HEK293 (cell line): Measurements from ENCODE around the gene SAMD11.
A peak's percentile ranks its signal among the peaks of the same experiment; 100 is the strongest.

ENCODE experiments used
- GFI1B ChIP-seq: fragments of 450-650 bp; formaldehyde crosslinking; IDR thresholded peaks from 2 replicates; pipeline ENCODE4 v1.5.1; 2016; ENCODE audit warnings: missing biosample characterization, missing genetic modification characterization
- HIC1 ChIP-seq: fragments of 450-650 bp; formaldehyde crosslinking; IDR thresholded peaks from 2 replicates; pipeline ENCODE4 v1.5.1; 2016; ENCODE audit warnings: missing biosample characterization, missing genetic modification characterization
- KLF1 ChIP-seq: fragments of 450-650 bp; formaldehyde crosslinking; IDR thresholded peaks from 2 replicates; pipeline ENCODE4 v1.5.1; 2016; ENCODE audit warnings: missing biosample characterization, missing genetic modification characterization
- KLF8 ChIP-seq: fragments of 450-650 bp; formaldehyde crosslinking; IDR thresholded peaks from 2 replicates; pipeline ENCODE4 v1.5.1; 2016; ENCODE audit warnings: missing biosample characterization, missing genetic modification characterization
- REPIN1 ChIP-seq: fragments of 450-650 bp; formaldehyde crosslinking; IDR thresholded peaks from 2 replicates; pipeline ENCODE4 v1.5.1; 2017; ENCODE audit warnings: missing biosample characterization, missing genetic modification characterization, low read depth
- SP7 ChIP-seq: fragments of 450-650 bp; formaldehyde crosslinking; IDR thresholded peaks from 2 replicates; pipeline ENCODE4 v1.5.1; 2016; ENCODE audit warnings: missing biosample characterization, missing genetic modification characterization
- ZBTB8A ChIP-seq: fragments of 450-650 bp; formaldehyde crosslinking; IDR thresholded peaks from 2 replicates; pipeline ENCODE4 v1.5.1; 2016; ENCODE audit warnings: missing biosample characterization, missing genetic modification characterization
- ZEB2 ChIP-seq: fragments of 450-650 bp; formaldehyde crosslinking; IDR thresholded peaks from 2 replicates; pipeline ENCODE4 v1.5.1; 2016; ENCODE audit warnings: missing biosample characterization, missing genetic modification characterization
- ZFHX2 ChIP-seq: fragments of 450-650 bp; formaldehyde crosslinking; conservative IDR thresholded peaks from 2 replicates; pipeline ENCODE4 v1.5.1; 2016; ENCODE audit warnings: missing biosample characterization, missing genetic modification characterization
- ZNF114 ChIP-seq: fragments of 450-650 bp; formaldehyde crosslinking; IDR thresholded peaks from 2 replicates; pipeline ENCODE4 v1.5.0; 2017; ENCODE audit warnings: missing biosample characterization, missing genetic modification characterization
- ZNF146 ChIP-seq: fragments of 450-650 bp; formaldehyde crosslinking; IDR thresholded peaks from 2 replicates; pipeline ENCODE4 v1.5.1; 2016; ENCODE audit warnings: missing biosample characterization, missing genetic modification characterization
- ZNF2 ChIP-seq: fragments of 450-650 bp; formaldehyde crosslinking; IDR thresholded peaks from 2 replicates; pipeline ENCODE4 v1.5.1; 2016; ENCODE audit warnings: missing biosample characterization, missing genetic modification characterization
- ZNF311 ChIP-seq: fragments of 450-650 bp; formaldehyde crosslinking; IDR thresholded peaks from 2 replicates; pipeline ENCODE4 v1.5.1; 2017; ENCODE audit warnings: missing biosample characterization, missing genetic modification characterization, borderline replicate concordance
- ZNF335 ChIP-seq: fragments of 450-650 bp; formaldehyde crosslinking; conservative IDR thresholded peaks from 2 replicates; pipeline ENCODE4 v1.5.1; 2016; ENCODE audit warnings: missing biosample characterization, missing genetic modification characterization
- ZNF341 ChIP-seq: fragments of 450-650 bp; formaldehyde crosslinking; IDR thresholded peaks from 2 replicates; pipeline ENCODE4; 2016; ENCODE audit warnings: low read depth, missing biosample characterization, missing genetic modification characterization
- ZNF394 ChIP-seq: fragments of 450-650 bp; formaldehyde crosslinking; IDR thresholded peaks from 2 replicates; pipeline ENCODE4 v1.5.1; 2016; ENCODE audit warnings: missing biosample characterization, missing genetic modification characterization, mild to moderate bottlenecking, moderate library complexity, borderline replicate concordance
- ZNF544 ChIP-seq: fragments of 450-650 bp; formaldehyde crosslinking; IDR thresholded peaks from 2 replicates; pipeline ENCODE4 v1.5.0; 2017; ENCODE audit warnings: missing biosample characterization, missing genetic modification characterization
- ZNF768 ChIP-seq: fragments of 450-650 bp; formaldehyde crosslinking; IDR thresholded peaks from 2 replicates; pipeline ENCODE4 v1.5.1; 2018; ENCODE audit warnings: missing biosample characterization, mild to moderate bottlenecking, missing genetic modification characterization
- ZNF777 ChIP-seq: fragments of 450-650 bp; formaldehyde crosslinking; IDR thresholded peaks from 2 replicates; pipeline ENCODE4 v1.5.1; 2017; ENCODE audit warnings: missing biosample characterization, missing genetic modification characterization, borderline replicate concordance
- ZNF830 ChIP-seq: fragments of 450-650 bp; IDR thresholded peaks from 2 replicates; pipeline ENCODE4 v1.5.0; 2018; ENCODE audit warnings: missing biosample characterization, missing genetic modification characterization, low read depth, mild to moderate bottlenecking, moderate library complexity
- ZSCAN4 ChIP-seq: fragments of 450-650 bp; formaldehyde crosslinking; IDR thresholded peaks from 2 replicates; pipeline ENCODE4 v1.5.1; 2017; ENCODE audit warnings: missing biosample characterization, missing genetic modification characterization
- TF ChIP-seq, protein P1 (sequence below): fragments of 450-650 bp; formaldehyde crosslinking; IDR thresholded peaks from 2 replicates; pipeline ENCODE4 v1.5.1; 2016; ENCODE audit warnings: missing biosample characterization, missing genetic modification characterization
- TF ChIP-seq, protein P2 (sequence below): fragments of 450-650 bp; formaldehyde crosslinking; IDR thresholded peaks from 2 replicates; pipeline ENCODE4 v1.5.1; 2016; ENCODE audit warnings: missing biosample characterization, missing genetic modification characterization
- TF ChIP-seq, protein P3 (sequence below): fragments of 450-650 bp; formaldehyde crosslinking; IDR thresholded peaks from 2 replicates; pipeline ENCODE4 v1.5.1; 2016; ENCODE audit warnings: missing biosample characterization, missing genetic modification characterization, borderline replicate concordance

The SAMD11 gene

GRCh38 chr1:916173-917075, 7.3 kb upstream of the SAMD11 start (continued):
- no peak for TF ChIP-seq ZNF2 (tag by site-specific recombination)
- no peak for TF ChIP-seq ZNF114 (tag by site-specific recombination)
- peak; percentile 84 for TF ChIP-seq ZEB2 (tag by site-specific recombination)
- TF ChIP-seq, protein P1, sequence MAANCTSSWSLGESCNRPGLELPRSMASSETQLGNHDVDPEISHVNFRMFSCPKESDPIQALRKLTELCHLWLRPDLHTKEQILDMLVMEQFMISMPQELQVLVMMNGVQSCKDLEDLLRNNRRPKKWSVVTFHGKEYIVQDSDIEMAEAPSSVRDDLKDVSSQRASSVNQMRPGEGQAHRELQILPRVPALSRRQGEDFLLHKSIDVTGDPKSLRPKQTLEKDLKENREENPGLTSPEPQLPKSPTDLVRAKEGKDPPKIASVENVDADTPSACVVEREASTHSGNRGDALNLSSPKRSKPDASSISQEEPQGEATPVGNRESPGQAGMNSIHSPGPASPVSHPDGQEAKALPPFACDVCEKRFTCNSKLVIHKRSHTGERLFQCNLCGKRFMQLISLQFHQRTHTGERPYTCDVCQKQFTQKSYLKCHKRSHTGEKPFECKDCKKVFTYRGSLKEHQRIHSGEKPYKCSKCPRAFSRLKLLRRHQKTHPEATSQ = no peak
- TF ChIP-seq, protein P2, sequence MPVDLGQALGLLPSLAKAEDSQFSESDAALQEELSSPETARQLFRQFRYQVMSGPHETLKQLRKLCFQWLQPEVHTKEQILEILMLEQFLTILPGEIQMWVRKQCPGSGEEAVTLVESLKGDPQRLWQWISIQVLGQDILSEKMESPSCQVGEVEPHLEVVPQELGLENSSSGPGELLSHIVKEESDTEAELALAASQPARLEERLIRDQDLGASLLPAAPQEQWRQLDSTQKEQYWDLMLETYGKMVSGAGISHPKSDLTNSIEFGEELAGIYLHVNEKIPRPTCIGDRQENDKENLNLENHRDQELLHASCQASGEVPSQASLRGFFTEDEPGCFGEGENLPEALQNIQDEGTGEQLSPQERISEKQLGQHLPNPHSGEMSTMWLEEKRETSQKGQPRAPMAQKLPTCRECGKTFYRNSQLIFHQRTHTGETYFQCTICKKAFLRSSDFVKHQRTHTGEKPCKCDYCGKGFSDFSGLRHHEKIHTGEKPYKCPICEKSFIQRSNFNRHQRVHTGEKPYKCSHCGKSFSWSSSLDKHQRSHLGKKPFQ = 0 out of 2 replicates have a peak, but pooled peaks have one; percentile 15
- no peak for TF ChIP-seq ZNF830 (tag by site-specific recombination)
- no peak for TF ChIP-seq GFI1B
- TF ChIP-seq KLF8 (tag by site-specific recombination) = peak; percentile 56; the same call in 1 of the 2 replicates
- peak; percentile 91 for TF ChIP-seq ZNF335 (tag by site-specific recombination)
- peak; percentile 84 for TF ChIP-seq ZBTB8A (tag by site-specific recombination)
- no peak for TF ChIP-seq ZNF777
- no peak for TF ChIP-seq ZNF146 (tag by site-specific recombination)
- TF ChIP-seq ZNF311 = no peak
- peak; percentile 70 for TF ChIP-seq ZFHX2 (tag by site-specific recombination)
- TF ChIP-seq, protein P3, sequence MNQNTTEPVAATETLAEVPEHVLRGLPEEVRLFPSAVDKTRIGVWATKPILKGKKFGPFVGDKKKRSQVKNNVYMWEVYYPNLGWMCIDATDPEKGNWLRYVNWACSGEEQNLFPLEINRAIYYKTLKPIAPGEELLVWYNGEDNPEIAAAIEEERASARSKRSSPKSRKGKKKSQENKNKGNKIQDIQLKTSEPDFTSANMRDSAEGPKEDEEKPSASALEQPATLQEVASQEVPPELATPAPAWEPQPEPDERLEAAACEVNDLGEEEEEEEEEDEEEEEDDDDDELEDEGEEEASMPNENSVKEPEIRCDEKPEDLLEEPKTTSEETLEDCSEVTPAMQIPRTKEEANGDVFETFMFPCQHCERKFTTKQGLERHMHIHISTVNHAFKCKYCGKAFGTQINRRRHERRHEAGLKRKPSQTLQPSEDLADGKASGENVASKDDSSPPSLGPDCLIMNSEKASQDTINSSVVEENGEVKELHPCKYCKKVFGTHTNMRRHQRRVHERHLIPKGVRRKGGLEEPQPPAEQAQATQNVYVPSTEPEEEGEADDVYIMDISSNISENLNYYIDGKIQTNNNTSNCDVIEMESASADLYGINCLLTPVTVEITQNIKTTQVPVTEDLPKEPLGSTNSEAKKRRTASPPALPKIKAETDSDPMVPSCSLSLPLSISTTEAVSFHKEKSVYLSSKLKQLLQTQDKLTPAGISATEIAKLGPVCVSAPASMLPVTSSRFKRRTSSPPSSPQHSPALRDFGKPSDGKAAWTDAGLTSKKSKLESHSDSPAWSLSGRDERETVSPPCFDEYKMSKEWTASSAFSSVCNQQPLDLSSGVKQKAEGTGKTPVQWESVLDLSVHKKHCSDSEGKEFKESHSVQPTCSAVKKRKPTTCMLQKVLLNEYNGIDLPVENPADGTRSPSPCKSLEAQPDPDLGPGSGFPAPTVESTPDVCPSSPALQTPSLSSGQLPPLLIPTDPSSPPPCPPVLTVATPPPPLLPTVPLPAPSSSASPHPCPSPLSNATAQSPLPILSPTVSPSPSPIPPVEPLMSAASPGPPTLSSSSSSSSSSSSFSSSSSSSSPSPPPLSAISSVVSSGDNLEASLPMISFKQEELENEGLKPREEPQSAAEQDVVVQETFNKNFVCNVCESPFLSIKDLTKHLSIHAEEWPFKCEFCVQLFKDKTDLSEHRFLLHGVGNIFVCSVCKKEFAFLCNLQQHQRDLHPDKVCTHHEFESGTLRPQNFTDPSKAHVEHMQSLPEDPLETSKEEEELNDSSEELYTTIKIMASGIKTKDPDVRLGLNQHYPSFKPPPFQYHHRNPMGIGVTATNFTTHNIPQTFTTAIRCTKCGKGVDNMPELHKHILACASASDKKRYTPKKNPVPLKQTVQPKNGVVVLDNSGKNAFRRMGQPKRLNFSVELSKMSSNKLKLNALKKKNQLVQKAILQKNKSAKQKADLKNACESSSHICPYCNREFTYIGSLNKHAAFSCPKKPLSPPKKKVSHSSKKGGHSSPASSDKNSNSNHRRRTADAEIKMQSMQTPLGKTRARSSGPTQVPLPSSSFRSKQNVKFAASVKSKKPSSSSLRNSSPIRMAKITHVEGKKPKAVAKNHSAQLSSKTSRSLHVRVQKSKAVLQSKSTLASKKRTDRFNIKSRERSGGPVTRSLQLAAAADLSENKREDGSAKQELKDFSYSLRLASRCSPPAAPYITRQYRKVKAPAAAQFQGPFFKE (tag by site-specific recombination) = no peak
- TF ChIP-seq HIC1 (tag by site-specific recombination) = peak; percentile 57
- TF ChIP-seq ZNF394 (tag by site-specific recombination) = no peak
- TF ChIP-seq KLF1 = peak; percentile 68
- TF ChIP-seq SP7 (tag by site-specific recombination) = peak; percentile 90
- TF ChIP-seq ZNF544 = no peak
- no peak for TF ChIP-seq ZNF768 (tag by site-specific recombination)
- no peak for TF ChIP-seq REPIN1 (tag by site-specific recombination)
- TF ChIP-seq ZSCAN4 (tag by site-specific recombination) = no peak
- peak; percentile 97 for TF ChIP-seq ZNF341 (tag by site-specific recombination)
